ENCODE results near the gene PLRG1. TPM values are rescaled to one million over a fixed set of nuclear protein-coding genes. Genes with fewer than 3 reads are reported as not detected.

The PLRG1 gene
- total and polyA plus RNA-seq, 2 of the 8 experiments (the other 6 are each of a cell fraction or from before 2014, with no cell fraction given): 63.5 to 108 TPM

GRCh38 chr4:154566639-154567204 lies 16.5 kb upstream of the PLRG1 start (continued):
- no peak for TF ChIP-seq SIRT6 (IDR thresholded peaks at IDR 0.05; ENCODE audit: low read length)
- TF ChIP-seq MAX (IDR thresholded peaks at IDR 0.05): no peak
- TF ChIP-seq JUND (IDR thresholded peaks at IDR 0.05; ENCODE audit: low read length): no peak
- TF ChIP-seq NANOG (IDR thresholded peaks at IDR 0.05; ENCODE audit: insufficient read depth, low read depth, low read length, poor library complexity, severe bottlenecking): no peak
- no peak for TF ChIP-seq KDM5A (IDR thresholded peaks at IDR 0.05; ENCODE audit: low read length)
- TF ChIP-seq SIX5 (IDR thresholded peaks at IDR 0.05; ENCODE audit: low read depth, low read length): no peak
- no peak for TF ChIP-seq CHD1 (IDR thresholded peaks at IDR 0.05; ENCODE audit: low read depth, low read length)

Measured in H1 (cell line).